Activated naive CD8-positive, alpha-beta T cell (primary cell): Measurements from ENCODE around the gene NAA80.

ENCODE experiments used
- H3K27ac Mint-ChIP-seq: one replicate; pipeline ENCODE4 v1.8.0; 2021; ENCODE audit warnings: mixed read lengths
- H3K27me3 Mint-ChIP-seq: one replicate; pipeline ENCODE4 v1.8.0; 2021; ENCODE audit warnings: mixed read lengths
- H3K36me3 Mint-ChIP-seq: one replicate; pipeline ENCODE4 v1.8.0; 2021; ENCODE audit warnings: mixed read lengths
- H3K4me1 Mint-ChIP-seq: one replicate; pipeline ENCODE4 v1.8.0; 2021; ENCODE audit warnings: low read depth, mixed read lengths
- H3K4me3 Mint-ChIP-seq: one replicate; pipeline ENCODE4 v1.8.0; 2021; ENCODE audit warnings: mild to moderate bottlenecking, mixed read lengths
- H3K9me3 Mint-ChIP-seq: one replicate; pipeline ENCODE4 v1.8.0; 2021; ENCODE audit warnings: low read depth, mixed read lengths

Gene NAA80

GRCh38 chr3:50336452-50337174 is 37.4 kb upstream of the NAA80 start:
- Mint-ChIP-seq H3K36me3 (no peaks in the 10 kb centered on the region), H3K9me3 (no peaks in the 10 kb centered on the region), H3K4me3 (peak overlapping the region; percentile 99), H3K27me3 (no peaks in the 10 kb centered on the region), H3K27ac (peak overlapping the region; percentile 99), H3K4me1 (peaks cover 58% of the 10 kb centered on the region)

GRCh38 chr3:50334339-50335075 is 35.3 kb upstream of the NAA80 start:
- Mint-ChIP-seq H3K9me3 (no peaks in the 10 kb centered on the region), H3K36me3 (no peaks in the 10 kb centered on the region), H3K4me3 (peak overlapping the region; percentile 99), H3K4me1 (peaks cover 46% of the 10 kb centered on the region), H3K27me3 (no peaks in the 10 kb centered on the region), H3K27ac (peak overlapping the region; percentile 81)

GRCh38 chr3:50333744-50334328 is 34.6 kb upstream of the NAA80 start:
- peak overlapping the region; percentile 99 for H3K4me3 Mint-ChIP-seq
- no peaks in the 10 kb centered on the region for H3K27me3 Mint-ChIP-seq
- no peaks in the 10 kb centered on the region for H3K36me3 Mint-ChIP-seq
- no peaks in the 10 kb centered on the region for H3K9me3 Mint-ChIP-seq
- H3K27ac Mint-ChIP-seq: peak overlapping the region; percentile 81
- H3K4me1 Mint-ChIP-seq: peaks cover 39% of the 10 kb centered on the region

GRCh38 chr3:50331364-50331907 is 32.2 kb upstream of the NAA80 start:
- Mint-ChIP-seq H3K36me3 (no peaks in the 10 kb centered on the region), H3K4me1 (peaks cover 40% of the 10 kb centered on the region)

GRCh38 chr3:50330330-50330729 is 31.1 kb upstream of the NAA80 start:
- no peaks in the 10 kb centered on the region for H3K9me3 Mint-ChIP-seq
- H3K4me3 Mint-ChIP-seq: no peak overlapping the region
- no peaks in the 10 kb centered on the region for H3K36me3 Mint-ChIP-seq
- no peak overlapping the region for H3K27ac Mint-ChIP-seq
- peaks cover 33% of the 10 kb centered on the region for H3K4me1 Mint-ChIP-seq
- no peaks in the 10 kb centered on the region for H3K27me3 Mint-ChIP-seq

More at GRCh38 chr3:50331364-50331907, 32.2 kb upstream of the NAA80 start:
- Mint-ChIP-seq H3K4me3 (no peak overlapping the region), H3K27ac (no peak overlapping the region), H3K27me3 (no peaks in the 10 kb centered on the region), H3K9me3 (no peaks in the 10 kb centered on the region)

GRCh38 chr3:50327943-50328691 is 28.9 kb upstream of the NAA80 start, which contains the start of gene TUSC2:
Gene TUSC2 (minus strand): TSS chr3:50328223. CDS start chr3:50328099, 124 bp downstream.
- peaks cover 25% of the 10 kb centered on the region for H3K4me1 Mint-ChIP-seq
- no peaks in the 10 kb centered on the region for H3K27me3 Mint-ChIP-seq
- peak within 1 kb of the TSS; percentile 90 for H3K4me3 Mint-ChIP-seq
- H3K27ac Mint-ChIP-seq: peak within 1 kb of the TSS; percentile 79
- no peaks in the 10 kb centered on the region for H3K9me3 Mint-ChIP-seq
- H3K36me3 Mint-ChIP-seq: no peaks in the 10 kb centered on the region

- peaks cover 25% of the 10 kb centered on the region for H3K4me1 Mint-ChIP-seq
- peak overlapping the region; percentile 58 for H3K27ac Mint-ChIP-seq
- no peaks in the 10 kb centered on the region for H3K36me3 Mint-ChIP-seq
- H3K4me3 Mint-ChIP-seq: peak overlapping the region; percentile 88
- H3K27me3 Mint-ChIP-seq: no peaks in the 10 kb centered on the region
- H3K9me3 Mint-ChIP-seq: no peaks in the 10 kb centered on the region
Observed at GRCh38 chr3:50327129-50327528, 27.9 kb upstream of the NAA80 start.

GRCh38 chr3:50326182-50326541 is 27.0 kb upstream of the NAA80 start:
- Mint-ChIP-seq H3K36me3 (no peaks in the 10 kb centered on the region), H3K27ac (no peak overlapping the region), H3K27me3 (no peaks in the 10 kb centered on the region), H3K4me3 (peak overlapping the region; percentile 88), H3K4me1 (peaks cover 25% of the 10 kb centered on the region), H3K9me3 (no peaks in the 10 kb centered on the region)

- H3K9me3 Mint-ChIP-seq: no peaks in the 10 kb centered on the region
- no peaks in the 10 kb centered on the region for H3K27me3 Mint-ChIP-seq
- H3K4me1 Mint-ChIP-seq: peaks cover 26% of the 10 kb centered on the region
- H3K36me3 Mint-ChIP-seq: no peaks in the 10 kb centered on the region
- H3K4me3 Mint-ChIP-seq: peak overlapping the region; percentile 88
- no peak overlapping the region for H3K27ac Mint-ChIP-seq
Observed at GRCh38 chr3:50325497-50326181, 26.4 kb upstream of the NAA80 start.

- no peak overlapping the region for H3K4me3 Mint-ChIP-seq
- H3K27ac Mint-ChIP-seq: no peak overlapping the region
Observed at GRCh38 chr3:50325113-50325480, 25.9 kb upstream of the NAA80 start.

GRCh38 chr3:50324351-50325112 is 25.3 kb upstream of the NAA80 start:
- Mint-ChIP-seq H3K9me3 (no peaks in the 10 kb centered on the region), H3K4me1 (peaks cover 33% of the 10 kb centered on the region), H3K4me3 (peak overlapping the region; percentile 28), H3K27me3 (no peaks in the 10 kb centered on the region), H3K36me3 (no peaks in the 10 kb centered on the region), H3K27ac (peak overlapping the region; percentile 37)

More at GRCh38 chr3:50325113-50325480, 25.9 kb upstream of the NAA80 start:
- Mint-ChIP-seq H3K36me3 (no peaks in the 10 kb centered on the region), H3K27me3 (no peaks in the 10 kb centered on the region), H3K4me1 (peaks cover 29% of the 10 kb centered on the region), H3K9me3 (no peaks in the 10 kb centered on the region)

- Mint-ChIP-seq H3K4me1 (peaks cover 33% of the 10 kb centered on the region), H3K27ac (no peak overlapping the region), H3K4me3 (no peak overlapping the region), H3K36me3 (no peaks in the 10 kb centered on the region), H3K9me3 (no peaks in the 10 kb centered on the region), H3K27me3 (no peaks in the 10 kb centered on the region)
Observed at GRCh38 chr3:50323614-50324199, 24.5 kb upstream of the NAA80 start.

GRCh38 chr3:50323092-50323600 is 23.9 kb upstream of the NAA80 start:
- Mint-ChIP-seq H3K9me3 (no peaks in the 10 kb centered on the region), H3K36me3 (no peaks in the 10 kb centered on the region), H3K27me3 (no peaks in the 10 kb centered on the region), H3K4me3 (no peak overlapping the region), H3K27ac (peak overlapping the region; percentile 80), H3K4me1 (peaks cover 34% of the 10 kb centered on the region)
